Adrenal gland (tissue), 5 donors: Measurements from ENCODE around the gene DNMT1.
"Not testable (repeated sequence)": the region's sequence is repeated elsewhere in the genome, so short reads cannot be mapped to it uniquely, and the experiment has no call there.

Experiments used
- CTCF ChIP-seq, 6 experiments: fragments of 450-650 bp in 4 of 6; fragments of 200-600 bp in 2 of 6; sonication (generic) in 1 of 6; IDR thresholded peaks; 1 replicate in 5 of 6; 2 replicates in 1 of 6; pipeline versions ENCODE4 v1.5.1 to v1.8.0; 2016 to 2021; ENCODE audit warnings: antibody characterized with exemption in 6 of 6, mild to moderate bottlenecking in 2 of 6, moderate library complexity in 1 of 6
- POLR2A ChIP-seq, 2 donors: fragments of 450-650 bp; IDR thresholded peaks; one replicate each; pipeline ENCODE4 v1.6.1; 2017; ENCODE audit warnings: antibody characterized with exemption in 2 of 2, mild to moderate bottlenecking in 2 of 2, moderate library complexity in 1 of 2
- donor health status: DM: no; HTN: no; CAD: no.

- TF ChIP-seq CTCF, POLR2A (IDR thresholded peaks at IDR 0.05): not testable (repeated sequence)
Observed at GRCh38 chr19:10235409-10235808, 40.7 kb upstream of the DNMT1 start.
